Epithelial cell of prostate (primary cell): ENCODE measurements around the gene PCNX2.
"Not testable (repeated sequence)": the region's sequence is repeated elsewhere in the genome, so short reads cannot be mapped to it uniquely, and the experiment has no call there.

Source experiments
- DNase-seq: peaks from one replicate; pipeline ENCODE4 v3.0.0-alpha.2; 2011; ENCODE audit warnings: low read depth, low spot score
- H3K27ac ChIP-seq: fragments of 450-650 bp; 2 replicates; pipeline ENCODE4 v1.5.1; 2017; ENCODE audit warnings: mild to moderate bottlenecking

PCNX2 gene

GRCh38 chr1:233172201-233172600 lies 123.3 kb downstream of the PCNX2 start:
- H3K27ac ChIP-seq = no peak overlapping the region
- DNase-seq = no peak

GRCh38 chr1:233170741-233171140 lies 124.8 kb downstream of the PCNX2 start:
- DNase-seq = no peak
- H3K27ac ChIP-seq = no peak overlapping the region

GRCh38 chr1:233168384-233168783 lies 127.1 kb downstream of the PCNX2 start:
- H3K27ac ChIP-seq = peak overlapping the region; percentile 19
- DNase-seq = no peak

GRCh38 chr1:233166896-233167295 lies 128.6 kb downstream of the PCNX2 start:
- no peak overlapping the region for H3K27ac ChIP-seq
- DNase-seq = no peak

GRCh38 chr1:233163696-233164095 lies 131.8 kb downstream of the PCNX2 start:
- H3K27ac ChIP-seq = no peak overlapping the region
- no peak for DNase-seq

GRCh38 chr1:233158322-233158721 lies 137.2 kb downstream of the PCNX2 start:
- no peak for DNase-seq
- H3K27ac ChIP-seq = no peak overlapping the region

- no peak overlapping the region for H3K27ac ChIP-seq
- DNase-seq = no peak
Observed at GRCh38 chr1:233157245-233157644, 138.3 kb downstream of the PCNX2 start.

GRCh38 chr1:233151861-233152260 lies 143.7 kb downstream of the PCNX2 start:
- no peak for DNase-seq
- no peak overlapping the region for H3K27ac ChIP-seq

- no peak overlapping the region for H3K27ac ChIP-seq
- no peak for DNase-seq
Observed at GRCh38 chr1:233144434-233144833, 151.1 kb downstream of the PCNX2 start.

- DNase-seq = no peak
- H3K27ac ChIP-seq = no peak overlapping the region
Observed at GRCh38 chr1:233143241-233143640, 152.3 kb downstream of the PCNX2 start.

GRCh38 chr1:233140974-233141373 lies 154.6 kb downstream of the PCNX2 start:
- H3K27ac ChIP-seq = no peak overlapping the region
- no peak for DNase-seq

GRCh38 chr1:233140499-233140898 lies 155.0 kb downstream of the PCNX2 start:
- no peak overlapping the region for H3K27ac ChIP-seq
- no peak for DNase-seq

- DNase-seq = no peak
- no peak overlapping the region for H3K27ac ChIP-seq
Observed at GRCh38 chr1:233138788-233139585, 156.5 kb downstream of the PCNX2 start.

- DNase-seq = no peak
Observed at GRCh38 chr1:233135833-233136232, 159.7 kb downstream of the PCNX2 start.

GRCh38 chr1:233132445-233132844 lies 163.1 kb downstream of the PCNX2 start:
- no peak for DNase-seq
- H3K27ac ChIP-seq = no peak overlapping the region

More at GRCh38 chr1:233135833-233136232, 159.7 kb downstream of the PCNX2 start:
- no peak overlapping the region for H3K27ac ChIP-seq

GRCh38 chr1:233129031-233129430 lies 166.5 kb downstream of the PCNX2 start:
- H3K27ac ChIP-seq, DNase-seq: not testable (repeated sequence)

- DNase-seq = no peak
- H3K27ac ChIP-seq = no peak overlapping the region
Observed at GRCh38 chr1:233127157-233127556, 168.4 kb downstream of the PCNX2 start.

GRCh38 chr1:233122779-233123178 lies 172.7 kb downstream of the PCNX2 start:
- no peak overlapping the region for H3K27ac ChIP-seq
- no peak for DNase-seq

GRCh38 chr1:233121947-233122559 lies 173.5 kb downstream of the PCNX2 start:
- no peak for DNase-seq
- no peak overlapping the region for H3K27ac ChIP-seq

- no peak for DNase-seq
- H3K27ac ChIP-seq = peak overlapping the region; percentile 100
Observed at GRCh38 chr1:233114860-233115259, 180.7 kb downstream of the PCNX2 start.

GRCh38 chr1:233114159-233114558 lies 181.4 kb downstream of the PCNX2 start:
- peak; percentile 64 for DNase-seq
- peak overlapping the region; percentile 100 for H3K27ac ChIP-seq
